ENCODE measurements around the gene STIM1. TPM values are rescaled to one million over a fixed set of nuclear protein-coding genes. Genes with fewer than 3 reads are reported as not detected.

STIM1 gene
- total and polyA plus RNA-seq, 10 of the 15 experiments (the other 5 are each of a cell fraction or from before 2014, with no cell fraction given): 8.6 to 57.7 (median 29.3) TPM

DNA sequence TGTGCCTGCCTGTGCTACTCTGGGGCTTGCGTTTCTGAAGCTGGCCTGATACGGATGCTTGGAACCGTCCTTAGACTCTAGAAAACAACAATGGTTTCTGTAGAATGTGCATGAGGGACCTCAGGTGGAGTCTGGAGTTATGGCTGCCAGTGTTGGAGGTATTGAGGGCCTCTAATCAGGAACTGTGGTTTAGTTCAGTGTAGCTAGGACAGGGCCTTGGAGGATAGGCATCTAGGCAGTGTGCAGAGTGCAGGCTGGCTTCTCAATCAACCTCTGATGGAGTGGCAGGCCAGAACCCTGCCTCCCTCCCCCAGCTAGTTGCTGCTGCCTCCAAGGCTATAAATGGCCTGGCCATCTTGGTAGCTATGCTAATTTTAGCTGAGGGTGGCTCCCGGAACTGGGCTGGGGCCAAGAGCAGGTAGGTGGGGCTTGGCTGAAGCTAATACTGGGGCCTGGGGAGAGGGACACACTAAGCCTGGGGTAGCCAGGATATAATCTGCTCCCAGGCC, 4.0 kb downstream of the STIM1 start (continued):
- TF ChIP-seq TAF1 (IDR thresholded peaks at IDR 0.05; ENCODE audit: borderline replicate concordance, low read depth, low read length): peak; percentile 55; the same call in 1 of the 2 replicates

GRCh38 chr11:3860375-3860774, 4.9 kb downstream of the STIM1 start:
- ATAC-seq (no peak), FAIRE-seq (no peak), DNase-seq (ENCODE audit: low read depth, low spot score) (no peak)
- in situ Hi-C loops (cut with MboI): loop anchor here (25.0 kb wide), 2 partner anchors 1477 to 1827 kb away; partner anchors contain the start of genes OR51B5, TRIM22 and TRIM5
- RAD21 ChIA-PET (ENCODE audit: unreplicated experiment): interaction anchor here (0.5 to 16.5 kb wide), 10 partner anchors 11 to 205 kb away, joined by 4 to 605 read pairs (median 61); partner anchors contain the start of gene RHOG
- Histone ChIP-seq H3K79me2 (ENCODE audit: control insufficient read depth, insufficient read depth, low read length) (peaks cover 97% of the 10 kb centered on the region), H3K4me2 (ENCODE audit: control insufficient read depth, insufficient read depth) (peak overlapping the region; percentile 98), H3K36me3 (ENCODE audit: control insufficient read depth in 2 of 2, insufficient read depth in 2 of 2, low read length in 1 of 2) (no peaks in the 10 kb centered on the region), H3K9ac (ENCODE audit: control insufficient read depth, insufficient read depth, low read length) (no peak overlapping the region; the same call in 1 of the 2 replicates), H3K9me3 (replicated peaks; ENCODE audit: control insufficient read depth, insufficient read depth, low read length) (no peaks in the 10 kb centered on the region), H4K20me1 (ENCODE audit: control insufficient read depth, insufficient read depth) (no peaks in the 10 kb centered on the region), H3K27me3 (replicated peaks in 1 of 2; ENCODE audit: control insufficient read depth in 2 of 2, insufficient read depth in 2 of 2, low read length in 1 of 2) (no peaks in the 10 kb centered on the region), H2AFZ (ENCODE audit: control insufficient read depth, low read depth, low read length) (no peak overlapping the region), H3K27ac (ENCODE audit: control insufficient read depth, insufficient read depth) (peak overlapping the region; percentile 16), H3K4me3 (peak overlapping the region; percentile 94), H3K4me1 (ENCODE audit: control insufficient read depth, insufficient read depth, low read length) (peaks cover 41% of the 10 kb centered on the region)
- SMC1A ChIA-PET (ENCODE audit: uncharacterized antibody, unreplicated experiment): interaction anchor here (1.0 to 21.1 kb wide), 16 partner anchors 9 to 212 kb away, joined by 3 to 805 read pairs (median 12); no protein-coding TSS in a partner anchor
- CTCF ChIA-PET: interaction anchor here (1.5 to 39.6 kb wide), 5 partner anchors 5 to 209 kb away, joined by 7 to 1047 read pairs (median 979); partner anchors contain the start of genes RHOG and STIM1
- WGBS (ENCODE audit: insufficient coverage, insufficient replicate concordance, low lambda C conversion rate, missing lambda C conversion rate): 82% methylated on average over 2 of the region's 2 CpGs
- intact Hi-C loops (cut with micrococcal nuclease; ENCODE audit: unreplicated experiment): no loop called here
- no peak for TF ChIP-seq STAT1 (conservative IDR thresholded peaks at IDR 0.05)
- no peak for TF ChIP-seq NFXL1 (IDR thresholded peaks at IDR 0.05; ENCODE audit: borderline replicate concordance)
- TF ChIP-seq ASH2L (IDR thresholded peaks at IDR 0.05; ENCODE audit: borderline replicate concordance, low read depth): no peak
- TF ChIP-seq ZBTB11 (CRISPR knock-in tag; IDR thresholded peaks at IDR 0.05): no peak
- no peak for TF ChIP-seq KDM1A (IDR thresholded peaks at IDR 0.05; ENCODE audit: borderline replicate concordance)
- no peak for TF ChIP-seq NR2C2 (IDR thresholded peaks at IDR 0.05; ENCODE audit: borderline replicate concordance, control insufficient read depth, insufficient read length, low read depth)
- no peak for TF ChIP-seq NFIC (IDR thresholded peaks at IDR 0.05; ENCODE audit: low read depth, low read length)
- no peak for TF ChIP-seq WRNIP1 (IDR thresholded peaks at IDR 0.05; ENCODE audit: borderline replicate concordance, low read depth, low read length)
- TF ChIP-seq, protein P1, sequence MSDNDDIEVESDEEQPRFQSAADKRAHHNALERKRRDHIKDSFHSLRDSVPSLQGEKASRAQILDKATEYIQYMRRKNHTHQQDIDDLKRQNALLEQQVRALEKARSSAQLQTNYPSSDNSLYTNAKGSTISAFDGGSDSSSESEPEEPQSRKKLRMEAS (IDR thresholded peaks at IDR 0.05; ENCODE audit: low read depth, low read length): no peak
- no peak for TF ChIP-seq USF1 (IDR thresholded peaks at IDR 0.05; ENCODE audit: borderline replicate concordance, extremely low read length, insufficient read depth, low read depth, low read length)
- TF ChIP-seq NR2C1 (IDR thresholded peaks at IDR 0.05): no peak
- TF ChIP-seq PAX8 (IDR thresholded peaks at IDR 0.05): no peak
- no peak for TF ChIP-seq KAT2A (conservative IDR thresholded peaks at IDR 0.05; ENCODE audit: control insufficient read depth, low read depth, low read length)
- TF ChIP-seq TCF7 (IDR thresholded peaks at IDR 0.05; ENCODE audit: borderline replicate concordance): no peak
- no peak for TF ChIP-seq CBX5 (IDR thresholded peaks at IDR 0.05; ENCODE audit: low read depth)
- TF ChIP-seq CHD4 (IDR thresholded peaks at IDR 0.05): no peak
- BruUV-seq (replicated peaks): TSS peak; percentile 8
- POLR2A ChIA-PET: interaction anchor here (0.8 to 13.2 kb wide), 8 partner anchors 14 to 197 kb away, joined by 4 to 405 read pairs (median 8); partner anchors contain the start of gene RHOG

Data from GM12878 (cell line).